Right atrium auricular region (tissue), 2 donors: Measurements from ENCODE around the gene VPS4B. TPM values are rescaled to one million over a fixed set of nuclear protein-coding genes. Genes with fewer than 3 reads are reported as not detected.

Experiments used
- DNase-seq: peaks from one replicate; pipeline ENCODE4 v3.0.0-alpha.2; 2019; ENCODE audit warnings: low spot score
- H3K27ac ChIP-seq, 2 donors: fragments of 200-600 bp; sonication (generic); 1 replicate in 1 of 2; 2 replicates in 1 of 2; pipeline ENCODE4 v1.5.1; 2016 to 2019
- H3K27me3 ChIP-seq, 2 donors: fragments of 200-600 bp; sonication (generic); one replicate each; pipeline versions ENCODE4 v1.5.1 to v1.6.0; 2017 to 2019
- H3K36me3 ChIP-seq: fragments of 200-600 bp; sonication (generic); one replicate; pipeline ENCODE4 v1.5.1; 2016
- H3K4me1 ChIP-seq, 2 donors: fragments of 200-600 bp; sonication (generic); one replicate each; pipeline versions ENCODE4 v1.5.1 to v1.6.0; 2017 to 2019
- H3K4me3 ChIP-seq, 2 donors: fragments of 200-600 bp; sonication (generic); 1 replicate in 1 of 2; 2 replicates in 1 of 2; pipeline ENCODE4 v1.5.1; 2017 to 2019; ENCODE audit warnings: mild to moderate bottlenecking in 1 of 2, moderate library complexity in 1 of 2
- H3K9me3 ChIP-seq, 2 donors: fragments of 200-600 bp; sonication (generic); one replicate each; pipeline ENCODE4 v1.5.1; 2019
- CTCF ChIP-seq, 2 donors: fragments of 200-600 bp; sonication (generic); IDR thresholded peaks; one replicate each; pipeline ENCODE4 v1.5.1; 2019; ENCODE audit warnings: antibody characterized with exemption in 2 of 2
- total RNA-seq, 2 donors: library from RNA; depleted of rRNA; stranded (reverse); fragments of >200 nt; gene quantifications; one replicate each; pipeline ENCODE4 v1.1.0, GENCODE V29; 2016

VPS4B gene
- total RNA-seq, 2 donors from 2014 or later, result 14.1 to 16.4 TPM

GRCh38 chr18:63395503-63395902 is 26.8 kb downstream of the VPS4B start:
- no peak overlapping the region for H3K27ac ChIP-seq
- H3K36me3 ChIP-seq, result peaks cover 49% of the 10 kb centered on the region
- H3K27me3 ChIP-seq, result no peaks in the 10 kb centered on the region
- TF ChIP-seq CTCF (IDR thresholded peaks at IDR 0.05), result no peak
- H3K4me3 ChIP-seq, result no peak overlapping the region
- no peak for DNase-seq
- H3K4me1 ChIP-seq, result no peaks in the 10 kb centered on the region
- no peaks in the 10 kb centered on the region for H3K9me3 ChIP-seq

GRCh38 chr18:63394954-63395353 is 27.3 kb downstream of the VPS4B start:
- DNase-seq, result no peak
- Histone ChIP-seq H3K9me3 (no peaks in the 10 kb centered on the region), H3K27me3 (no peaks in the 10 kb centered on the region), H3K27ac (no peak overlapping the region), H3K36me3 (peaks cover 46% of the 10 kb centered on the region), H3K4me1 (no peaks in the 10 kb centered on the region), H3K4me3 (no peak overlapping the region)
- TF ChIP-seq CTCF (IDR thresholded peaks at IDR 0.05), result no peak

GRCh38 chr18:63387861-63388260 is 34.4 kb downstream of the VPS4B start:
- no peaks in the 10 kb centered on the region for H3K9me3 ChIP-seq
- no peak overlapping the region for H3K4me3 ChIP-seq
- no peak for DNase-seq
- peaks cover 19% of the 10 kb centered on the region for H3K36me3 ChIP-seq
- no peaks in the 10 kb centered on the region for H3K27me3 ChIP-seq
- H3K4me1 ChIP-seq, result no peaks in the 10 kb centered on the region
- no peak for TF ChIP-seq CTCF (IDR thresholded peaks at IDR 0.05)
- no peak overlapping the region for H3K27ac ChIP-seq

- H3K4me1 ChIP-seq, result no peaks in the 10 kb centered on the region
- DNase-seq, result no peak
- H3K9me3 ChIP-seq, result no peaks in the 10 kb centered on the region
- H3K27me3 ChIP-seq, result no peaks in the 10 kb centered on the region
- no peak overlapping the region for H3K27ac ChIP-seq
- H3K36me3 ChIP-seq, result no peaks in the 10 kb centered on the region
- H3K4me3 ChIP-seq, result no peak overlapping the region
- TF ChIP-seq CTCF (IDR thresholded peaks at IDR 0.05), result no peak
These were observed 39.4 kb downstream of the VPS4B start for GRCh38 chr18:63382843-63383242.

- Histone ChIP-seq H3K4me1 (no peaks in the 10 kb centered on the region), H3K4me3 (no peak overlapping the region), H3K36me3 (no peaks in the 10 kb centered on the region), H3K27me3 (no peaks in the 10 kb centered on the region), H3K27ac (no peak overlapping the region), H3K9me3 (no peaks in the 10 kb centered on the region)
- TF ChIP-seq CTCF (IDR thresholded peaks at IDR 0.05), result no peak
- no peak for DNase-seq
These were observed 42.7 kb downstream of the VPS4B start for GRCh38 chr18:63379639-63379962.

GRCh38 chr18:63378919-63379638 is 43.2 kb downstream of the VPS4B start:
- no peak for DNase-seq
- Histone ChIP-seq H3K4me3 (no peak overlapping the region), H3K36me3 (no peaks in the 10 kb centered on the region), H3K27ac (no peak overlapping the region), H3K27me3 (no peaks in the 10 kb centered on the region), H3K4me1 (no peaks in the 10 kb centered on the region), H3K9me3 (no peaks in the 10 kb centered on the region)
- TF ChIP-seq CTCF (IDR thresholded peaks at IDR 0.05), result no peak
